Spleen (tissue), 11 donors: ENCODE measurements around the gene UBE2L3. TPM values are rescaled to one million over a fixed set of nuclear protein-coding genes. Genes with fewer than 3 reads are reported as not detected.

Experiments used
- DNase-seq: peaks from one replicate; pipeline ENCODE4 v3.0.0-alpha.2; 2020
- H3K27ac ChIP-seq, 8 donors: fragments of 200-600 bp; sonication (generic) in 7 of 8; 1 replicate in 4 of 8; 2 replicates in 4 of 8; pipeline versions ENCODE4 v1.5.0 to v1.8.0; 2016 to 2021; ENCODE audit warnings: inconsistent platforms in 4 of 8, mild to moderate bottlenecking in 4 of 8, moderate library complexity in 1 of 8
- H3K27me3 ChIP-seq, 7 donors: fragments of 200-600 bp; sonication (generic) in 6 of 7; replicated peaks in 1 of 7; 1 replicate in 4 of 7; 2 replicates in 3 of 7; pipeline versions ENCODE4 v1.5.0 to v1.8.0; 2016 to 2021; ENCODE audit warnings: inconsistent platforms in 3 of 7, mild to moderate bottlenecking in 1 of 7
- H3K36me3 ChIP-seq, 6 donors: fragments of 200-600 bp; sonication (generic) in 5 of 6; 1 replicate in 4 of 6; 2 replicates in 2 of 6; pipeline versions ENCODE4 v1.5.0 to v1.8.0; 2016 to 2021; ENCODE audit warnings: inconsistent platforms in 2 of 6
- H3K4me1 ChIP-seq, 6 donors: fragments of 200-600 bp; sonication (generic) in 5 of 6; 1 replicate in 3 of 6; 2 replicates in 3 of 6; pipeline versions ENCODE4 v1.5.0 to v1.8.0; 2016 to 2021; ENCODE audit warnings: inconsistent platforms in 3 of 6
- H3K4me3 ChIP-seq, 8 donors: fragments of 200-600 bp; sonication (generic) in 7 of 8; 1 replicate in 4 of 8; 2 replicates in 4 of 8; pipeline versions ENCODE4 v1.5.0 to v1.8.0; 2016 to 2021; ENCODE audit warnings: inconsistent platforms in 4 of 8, mild to moderate bottlenecking in 4 of 8, moderate library complexity in 2 of 8
- H3K9me3 ChIP-seq, 8 donors: fragments of 200-600 bp; sonication (generic) in 7 of 8; 1 replicate in 4 of 8; 2 replicates in 4 of 8; pipeline versions ENCODE4 v1.5.0 to v1.8.0; 2016 to 2021; ENCODE audit warnings: inconsistent platforms in 4 of 8
- CTCF ChIP-seq, 11 experiments: fragments of 200-600 bp in 7 of 11; fragments of 450-650 bp in 4 of 11; sonication (generic) in 4 of 11; IDR thresholded peaks in 8 of 11; conservative IDR thresholded peaks in 3 of 11; 1 replicate in 7 of 11; 2 replicates in 4 of 11; pipeline versions ENCODE4 v1.4.0 to v1.8.0; 2016 to 2021; ENCODE audit warnings: antibody characterized with exemption in 11 of 11, inconsistent platforms in 4 of 11, mild to moderate bottlenecking in 1 of 11
- POLR2A ChIP-seq, 3 donors: fragments of 450-650 bp; IDR thresholded peaks; one replicate each; pipeline ENCODE4 v1.5.1; 2017; ENCODE audit warnings: antibody characterized with exemption in 3 of 3, mild to moderate bottlenecking in 1 of 3
- POLR2AphosphoS5 ChIP-seq, 3 donors: sonication (generic); formaldehyde crosslinking; IDR thresholded peaks; one replicate each; pipeline ENCODE4 v1.5.1; 2017; ENCODE audit warnings: antibody characterized with exemption in 3 of 3
- WGBS, 5 donors: extraction: QIAGEN DNeasy Blood & Tissue Kit in 3 of 5; methylation state at CpG; one replicate each; pipeline versions ENCODE4 v1.1.5 to v1.1.7; 2013 to 2018; 5-methylcytosine and 5-hydroxymethylcytosine counted together
- intact Hi-C: fragments of 100-400 bp; cut with DNase I; formaldehyde crosslinking; loops from one replicate; pipeline ENCODE4 v1.15.0; 2023; ENCODE audit warnings: low total_unique reads
- polyA plus RNA-seq, 3 donors: library from polyadenylated mRNA; stranded (reverse); fragments of 200-250 nt; gene quantifications; one replicate each; pipeline ENCODE4 v1.2.1, GENCODE V29; 2013
- total RNA-seq, 7 donors: library from RNA; depleted of rRNA in 3 of 7; stranded (reverse); fragments of >200 nt in 3 of 7; fragmentation: NEBNext Ultra II Directional in 4 of 7; extraction: Animal tissue kit (Norgen Biotek cat#: 25700) in 4 of 7; gene quantifications; one replicate each; pipeline versions ENCODE4 v1.1.0 to v1.2.1, GENCODE V29; 2016 to 2021
- donor health status: healthy with polysubstance abuse.
- donor health status: DM: no; HTN: no; CAD: no; lungs with moderate emphysema.
- donor health status: DM: no; HTN: no; CAD: no.
- donor health status: Bipolar disorder and iron deficiency.
- donor health status: healthy.
- donor health status: DM: no; HTN: no; CAD: no.
- donor health status: DM: yes; HTN: yes; CAD: no.

The UBE2L3 gene
- total and polyA plus RNA-seq, 10 donors = 36.2 to 69.3 (median 45.2) TPM

- 71 to 84% (median 73%) methylated on average over 49 to 74 of the region's 74 CpGs for WGBS, 5 donors
- Histone ChIP-seq H3K27ac (peak overlapping the region in 6 of 8 donors; percentile 82 to 97 (median 92)), H3K4me3 (peak overlapping the region; percentile 74 to 100 (median 99)), H3K36me3 (peaks cover 0 to 49% (median 16%) of the 10 kb centered on the region in 6 donors), H3K4me1 (peaks cover 15 to 76% (median 56%) of the 10 kb centered on the region in 6 donors), H3K9me3 (peaks cover 0 to 5% (median 0%) of the 10 kb centered on the region in 8 donors), H3K27me3 (no peaks in the 10 kb centered on the region)
- TF ChIP-seq CTCF (IDR thresholded peaks at IDR 0.05 in 8 of 11, conservative IDR thresholded peaks at IDR 0.05 in 3 of 11) (no peak), POLR2AphosphoS5 (IDR thresholded peaks at IDR 0.05) (peak in 1 of 3 donors; percentile 26), POLR2A (IDR thresholded peaks at IDR 0.05) (no peak)
- intact Hi-C loops = no loop called here
- DNase-seq = peak; percentile 89
Observed at GRCh38 chr22:21628386-21629254, 61.1 kb downstream of the UBE2L3 start.

- H3K36me3 ChIP-seq = peaks cover 0 to 42% (median 12%) of the 10 kb centered on the region in 6 donors
- TF ChIP-seq POLR2A (IDR thresholded peaks at IDR 0.05) = peak in 1 of 3 donors; percentile 55
- peak; percentile 48 to 98 (median 66) for TF ChIP-seq CTCF (IDR thresholded peaks at IDR 0.05 in 8 of 11, conservative IDR thresholded peaks at IDR 0.05 in 3 of 11)
- peak; percentile 87 to 90 (median 90) for TF ChIP-seq POLR2AphosphoS5 (IDR thresholded peaks at IDR 0.05)
- H3K4me1 ChIP-seq = peaks cover 15 to 67% (median 49%) of the 10 kb centered on the region in 6 donors
- DNase-seq = peak; percentile 99
- peak within 1 kb of the TSS; percentile 74 to 100 (median 99) for H3K4me3 ChIP-seq
- peaks cover 0 to 5% (median 0%) of the 10 kb centered on the region in 8 donors for H3K9me3 ChIP-seq
- intact Hi-C loops = no loop called here
- peak within 1 kb of the TSS; percentile 72 to 97 (median 91) for H3K27ac ChIP-seq
- H3K27me3 ChIP-seq = no peaks in the 10 kb centered on the region
- 0 to 1% (median 1%) methylated on average over 20 to 93 of the region's 93 CpGs for WGBS, 5 donors
Observed at GRCh38 chr22:21629255-21630149, 62.0 kb downstream of the UBE2L3 start, which contains the start of gene YDJC. YDJC (minus strand) TSS chr22:21630022; CDS start chr22:21630014, 8 bp downstream.

- WGBS, 5 donors = 88 to 96% (median 90%) methylated on average over 4 of the region's 4 CpGs
- Histone ChIP-seq H3K9me3 (peaks cover 0 to 5% (median 0%) of the 10 kb centered on the region in 8 donors), H3K4me3 (no peak overlapping the region), H3K27ac (no peak overlapping the region), H3K36me3 (peaks cover 0 to 30% (median 12%) of the 10 kb centered on the region in 6 donors), H3K27me3 (no peaks in the 10 kb centered on the region), H3K4me1 (peaks cover 15 to 52% (median 39%) of the 10 kb centered on the region in 6 donors)
- TF ChIP-seq CTCF (IDR thresholded peaks at IDR 0.05 in 8 of 11, conservative IDR thresholded peaks at IDR 0.05 in 3 of 11) (no peak), POLR2AphosphoS5 (IDR thresholded peaks at IDR 0.05) (no peak), POLR2A (IDR thresholded peaks at IDR 0.05) (no peak)
- no peak for DNase-seq
- intact Hi-C loops = no loop called here
Observed at GRCh38 chr22:21631025-21631424, 63.5 kb downstream of the UBE2L3 start.
